GM20000 (cell line): Measurements from ENCODE around the gene ANKMY1.
"Not testable (repeated sequence)": the region's sequence is repeated elsewhere in the genome, so short reads cannot be mapped to it uniquely, and the experiment has no call there.

Experiments
- DNase-seq: peaks from one replicate; pipeline ENCODE4 v3.0.0; 2012; ENCODE audit warnings: low spot score
- CTCF ChIP-seq: IDR thresholded peaks from 2 replicates; pipeline ENCODE4 v1.5.1; 2012; ENCODE audit warnings: mild to moderate bottlenecking, control low read depth; ENCODE audit errors: extremely low read depth, missing control alignments

Gene ANKMY1

GRCh38 chr2:240523451-240524281 is 34.1 kb downstream of the ANKMY1 start:
- no peak for TF ChIP-seq CTCF
- no peak for DNase-seq

GRCh38 chr2:240522406-240522805 is 35.4 kb downstream of the ANKMY1 start:
- no peak for TF ChIP-seq CTCF
- DNase-seq, result no peak

- DNase-seq, result not testable (repeated sequence)
Observed at GRCh38 chr2:240521885-240522284, 35.9 kb downstream of the ANKMY1 start.

- no peak for TF ChIP-seq CTCF
Observed at GRCh38 chr2:240520974-240521350, 36.8 kb downstream of the ANKMY1 start.

GRCh38 chr2:240520130-240520973 is 37.4 kb downstream of the ANKMY1 start:
- TF ChIP-seq CTCF, result no peak
- no peak for DNase-seq

More at GRCh38 chr2:240520974-240521350, 36.8 kb downstream of the ANKMY1 start:
- DNase-seq, result no peak

- no peak for TF ChIP-seq CTCF
- DNase-seq, result no peak
Observed at GRCh38 chr2:240519396-240520129, 38.2 kb downstream of the ANKMY1 start.

GRCh38 chr2:240518981-240519380 is 38.8 kb downstream of the ANKMY1 start:
- DNase-seq, result no peak
- TF ChIP-seq CTCF, result no peak
